KOPT-K1 (cell line): ENCODE results near the gene RBM5.

ENCODE experiments used
- H3K27ac ChIP-seq: fragments of 200-600 bp; sonication (generic); 2 replicates; pipeline ENCODE4 v1.5.1; 2016; ENCODE audit warnings: antibody characterized with exemption, mild to moderate bottlenecking, low read depth, low read length; ENCODE audit not compliant: poor library complexity, severe bottlenecking
- H3K36me3 ChIP-seq: fragments of 200-600 bp; sonication (generic); 2 replicates; pipeline ENCODE4 v1.5.1; 2017; ENCODE audit warnings: antibody characterized with exemption, mild to moderate bottlenecking, low read length, moderate library complexity; ENCODE audit not compliant: insufficient read depth
- H3K9me3 ChIP-seq: fragments of 200-600 bp; sonication (generic); 2 replicates; pipeline ENCODE4 v1.5.1; 2017; ENCODE audit warnings: antibody characterized with exemption, low read length, mild to moderate bottlenecking; ENCODE audit not compliant: insufficient read depth, poor library complexity, severe bottlenecking

Gene RBM5

DNA sequence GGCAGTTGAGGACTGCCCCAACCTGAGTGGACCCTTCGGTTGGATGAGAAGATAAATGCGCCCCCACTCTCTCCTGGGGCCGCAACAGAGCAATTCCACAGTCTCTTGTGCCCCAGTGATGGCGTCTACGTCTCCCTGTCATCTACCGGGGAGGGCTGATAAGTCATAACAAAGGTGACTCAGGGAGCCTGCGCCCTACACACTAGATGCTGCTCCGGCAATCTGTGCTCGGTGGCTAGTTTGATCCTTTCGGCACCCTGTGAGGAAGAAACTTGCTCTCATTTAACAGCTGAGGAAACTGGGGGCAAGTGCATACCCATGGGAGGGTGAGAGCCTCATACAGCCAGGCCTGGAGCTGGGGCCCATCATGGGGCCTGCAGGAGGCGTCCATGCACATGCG is 52.3 kb downstream of the RBM5 start:
- Histone ChIP-seq H3K9me3 (no peaks in the 10 kb centered on the region), H3K36me3 (no peaks in the 10 kb centered on the region), H3K27ac (no peak overlapping the region)

DNA sequence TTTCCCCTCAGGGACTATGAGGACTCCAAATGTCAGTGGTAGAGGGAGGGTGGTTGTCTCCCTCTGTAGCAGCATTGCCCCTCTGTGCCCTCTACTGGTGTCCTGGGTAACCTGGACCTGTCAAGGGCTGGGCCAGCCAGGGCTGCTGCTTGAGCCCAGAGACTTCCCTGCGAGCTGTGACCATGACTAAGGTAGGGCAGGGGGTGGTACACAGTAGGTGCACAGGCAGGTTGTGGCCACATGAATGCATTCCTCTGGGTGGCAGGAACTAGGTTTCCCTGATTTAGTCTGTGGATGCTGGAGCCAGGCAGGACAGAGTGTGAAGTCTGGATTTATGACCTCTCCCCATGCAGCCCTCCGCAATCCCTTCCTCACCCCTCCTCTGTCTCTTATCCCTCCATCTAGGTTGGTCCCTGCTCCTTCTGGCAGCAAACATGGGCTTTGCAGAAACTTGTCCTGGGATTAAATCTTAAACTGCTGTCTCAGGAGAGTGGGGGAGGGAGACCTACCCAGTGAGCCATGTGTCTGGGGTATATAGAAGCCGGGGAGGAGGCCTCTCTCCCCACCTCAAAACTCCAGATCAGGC is 57.7 kb downstream of the RBM5 start:
- Histone ChIP-seq H3K9me3 (no peaks in the 10 kb centered on the region), H3K27ac (no peak overlapping the region), H3K36me3 (no peaks in the 10 kb centered on the region)

DNA sequence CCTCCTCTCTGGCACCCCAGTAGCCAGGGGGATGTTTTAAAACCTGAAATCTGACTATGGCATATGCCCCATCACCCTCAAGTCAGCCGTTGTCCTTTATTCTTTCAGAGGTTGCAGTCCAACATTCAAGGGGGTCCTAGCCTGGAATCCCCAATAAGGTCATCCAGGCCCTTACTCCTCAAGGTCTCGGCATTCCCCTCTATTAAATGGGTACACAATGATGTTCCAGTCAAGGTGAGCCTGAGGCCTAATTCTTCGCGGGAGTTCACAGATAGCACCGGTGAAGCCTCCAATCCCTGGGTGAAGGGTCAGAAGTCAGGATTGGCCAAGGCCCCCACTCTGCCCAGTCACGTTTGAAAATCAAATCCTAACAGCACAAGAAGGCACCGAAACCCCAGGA is 58.3 kb downstream of the RBM5 start:
- Histone ChIP-seq H3K27ac (no peak overlapping the region), H3K9me3 (no peaks in the 10 kb centered on the region), H3K36me3 (no peaks in the 10 kb centered on the region)

DNA sequence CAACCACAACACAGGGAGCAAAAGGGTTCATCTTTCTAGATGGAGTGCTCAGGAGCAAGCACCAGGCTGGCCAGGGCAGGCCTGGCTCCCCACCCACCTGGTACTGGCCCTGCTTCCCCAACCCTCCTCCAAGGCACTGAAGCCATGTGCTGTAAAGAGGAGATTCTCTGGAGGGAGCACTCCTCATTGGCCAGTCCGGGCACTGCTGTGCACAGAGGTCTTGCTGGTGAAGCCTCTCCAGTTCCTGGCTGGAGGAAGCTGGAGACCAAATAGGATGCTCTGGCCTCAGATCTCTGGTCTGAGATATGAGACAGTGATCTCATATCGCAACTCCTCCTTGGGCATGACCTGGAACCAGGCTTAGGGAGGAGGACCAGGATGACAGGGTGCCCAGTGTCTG is 58.7 kb downstream of the RBM5 start:
- H3K9me3 ChIP-seq, result no peaks in the 10 kb centered on the region
- no peak overlapping the region for H3K27ac ChIP-seq
- H3K36me3 ChIP-seq, result no peaks in the 10 kb centered on the region

DNA sequence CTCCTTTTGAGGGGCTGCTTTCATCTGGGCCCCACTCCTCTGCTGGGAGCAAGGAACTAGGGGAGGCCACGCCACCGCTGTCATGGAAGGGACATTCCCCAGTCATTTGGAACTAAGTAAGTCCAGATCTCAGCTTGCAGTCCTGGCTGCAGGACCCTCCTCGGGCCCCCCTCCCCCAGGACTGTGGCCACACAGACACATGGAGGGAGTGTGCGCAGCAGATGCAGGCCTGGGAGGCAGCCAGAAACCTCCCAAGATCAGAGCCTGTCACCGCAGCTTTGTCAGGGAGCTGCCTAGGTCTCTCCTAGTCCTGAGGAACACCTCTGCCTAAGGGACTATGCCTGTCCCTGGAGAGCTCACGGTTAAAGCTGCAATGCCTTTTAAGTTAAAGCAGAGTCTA is 59.1 kb downstream of the RBM5 start:
- H3K27ac ChIP-seq, result no peak overlapping the region
- H3K36me3 ChIP-seq, result no peaks in the 10 kb centered on the region
- H3K9me3 ChIP-seq, result no peaks in the 10 kb centered on the region

DNA sequence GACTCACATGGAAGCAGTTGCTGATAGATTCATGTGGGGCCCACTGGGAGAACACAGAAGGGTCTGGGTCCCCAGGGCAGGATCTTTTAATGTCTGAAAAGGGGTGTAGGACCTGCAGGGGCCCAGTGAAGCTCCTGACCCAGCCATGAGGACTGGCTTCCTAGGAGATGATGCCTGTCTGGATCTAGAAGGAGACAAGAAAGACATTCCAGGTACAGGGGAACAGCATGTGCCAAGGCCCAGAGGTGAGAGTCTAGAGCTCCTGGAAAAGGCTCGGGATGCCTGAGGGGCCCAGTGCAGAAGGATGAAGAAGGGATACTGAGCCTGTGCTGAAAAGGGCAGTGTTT is 61.7 kb downstream of the RBM5 start:
- no peak overlapping the region for H3K27ac ChIP-seq
- no peaks in the 10 kb centered on the region for H3K36me3 ChIP-seq
- no peaks in the 10 kb centered on the region for H3K9me3 ChIP-seq

DNA sequence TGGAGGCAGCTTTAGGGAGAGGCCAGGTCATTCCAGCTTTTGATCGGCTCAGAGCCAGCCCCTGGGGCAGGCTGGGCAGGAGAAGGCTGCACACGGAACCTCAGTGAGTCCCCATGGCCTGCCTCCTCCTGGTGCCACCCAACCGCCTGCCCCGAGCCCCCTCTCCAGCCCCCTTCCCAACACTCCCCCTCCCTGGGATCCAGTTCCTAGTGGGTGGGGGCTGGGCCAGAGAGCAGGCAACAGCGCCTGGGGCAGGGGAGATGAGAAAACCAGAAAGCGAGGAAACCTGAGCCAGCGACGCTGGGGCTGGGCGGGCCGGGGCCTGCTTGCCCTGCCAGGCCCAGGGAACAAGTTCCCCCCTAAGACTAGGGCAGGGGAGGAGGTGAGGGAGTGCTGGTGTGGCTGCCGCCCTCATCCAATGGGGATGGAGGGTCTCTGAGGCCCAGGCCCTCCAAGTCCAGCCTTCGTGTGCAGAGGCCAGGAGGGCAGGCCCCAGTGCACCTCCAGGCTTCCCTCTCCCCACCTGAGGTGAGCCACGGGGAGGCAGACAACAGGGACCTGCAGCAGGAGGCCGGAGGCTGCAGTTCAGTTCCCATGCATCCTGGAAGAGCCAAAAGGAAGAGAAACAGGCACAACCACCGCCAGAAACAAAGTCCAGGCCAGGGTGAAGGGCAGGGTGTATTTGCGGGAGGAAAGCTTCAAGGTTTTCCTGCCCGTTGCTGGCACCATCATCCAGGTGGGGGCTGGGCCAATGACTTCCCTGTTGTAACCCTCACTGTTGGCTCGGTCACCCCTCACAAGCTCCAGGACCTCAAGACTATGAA is 62.4 kb downstream of the RBM5 start:
- H3K36me3 ChIP-seq, result no peaks in the 10 kb centered on the region
- no peaks in the 10 kb centered on the region for H3K9me3 ChIP-seq
- no peak overlapping the region for H3K27ac ChIP-seq

DNA sequence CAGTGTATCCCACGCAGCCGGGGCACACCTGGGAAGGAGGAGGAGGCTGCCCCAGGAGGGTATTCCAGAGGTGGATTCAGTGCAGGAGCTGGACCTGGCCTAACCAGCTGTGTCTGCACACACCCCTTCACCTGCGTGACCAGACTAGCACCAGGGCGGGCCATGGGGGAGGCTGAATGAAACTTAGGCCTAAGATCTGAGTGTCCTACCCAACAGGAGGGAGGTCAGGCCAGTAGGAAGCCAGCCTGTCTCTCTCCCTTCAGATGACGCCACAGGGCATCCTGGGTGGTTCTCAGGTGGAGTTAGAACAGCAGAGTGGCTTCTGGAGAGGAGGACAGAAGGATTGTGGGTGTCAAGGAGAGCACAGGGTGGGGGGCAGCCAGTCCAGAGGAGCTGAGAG is 63.0 kb downstream of the RBM5 start:
- Histone ChIP-seq H3K36me3 (no peaks in the 10 kb centered on the region), H3K9me3 (no peaks in the 10 kb centered on the region), H3K27ac (no peak overlapping the region)

DNA sequence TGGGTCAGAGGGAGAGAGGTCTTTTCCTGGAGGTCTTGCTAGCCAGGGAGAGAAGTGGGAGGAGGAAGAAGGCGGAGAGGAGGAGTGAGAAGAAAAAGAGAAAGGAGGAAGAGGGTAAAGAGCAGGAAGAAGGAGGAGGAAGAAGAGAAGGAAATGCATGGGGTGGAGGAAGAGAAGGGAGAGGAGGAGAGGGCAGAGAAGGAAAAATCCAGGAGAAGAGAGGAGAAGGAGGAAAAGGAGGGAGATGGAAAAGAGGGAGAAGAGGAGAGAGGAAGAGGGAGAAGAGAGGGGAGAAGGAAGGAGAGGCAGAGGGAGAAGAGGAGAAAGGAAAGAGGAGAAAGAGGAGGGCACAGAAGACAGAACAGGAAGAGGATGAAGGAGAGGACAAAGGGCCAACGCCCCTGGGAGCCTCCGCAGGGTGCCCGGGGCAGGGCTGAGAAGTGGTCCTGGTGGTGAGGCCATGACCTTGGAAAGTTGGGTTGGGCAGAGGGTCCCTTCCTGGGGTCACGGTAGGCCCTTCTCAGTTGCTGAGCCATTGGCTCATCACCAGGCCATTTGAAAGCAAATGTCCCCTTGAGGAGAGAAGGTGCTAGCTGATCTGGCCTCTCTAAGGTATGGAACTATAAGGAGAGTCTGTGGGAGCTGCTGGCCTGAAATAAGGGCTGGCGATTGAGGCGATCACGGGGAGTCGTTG is 65.2 kb downstream of the RBM5 start:
- no peaks in the 10 kb centered on the region for H3K9me3 ChIP-seq
- H3K27ac ChIP-seq, result no peak overlapping the region

DNA sequence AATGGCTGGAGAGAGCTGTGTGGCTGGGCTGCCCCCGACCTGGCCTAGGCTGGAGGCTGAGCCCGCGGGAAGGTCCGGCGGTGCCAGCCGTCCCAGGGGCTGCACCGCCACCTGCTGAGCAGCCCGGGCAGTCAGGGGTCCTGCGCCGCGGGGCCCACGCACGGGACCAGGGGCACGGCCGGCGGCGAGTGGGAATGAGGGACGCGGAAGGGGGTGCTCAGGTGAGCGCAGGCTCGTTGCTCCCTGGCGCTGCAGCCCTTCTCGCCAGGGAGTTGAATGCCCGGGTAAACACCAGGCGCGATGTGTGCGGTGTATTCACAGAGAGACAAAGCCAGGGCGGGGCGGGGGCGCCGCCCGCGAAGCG is 65.7 kb downstream of the RBM5 start:
- H3K9me3 ChIP-seq, result no peaks in the 10 kb centered on the region
- H3K27ac ChIP-seq, result no peak overlapping the region
- no peaks in the 10 kb centered on the region for H3K36me3 ChIP-seq

More for the DNA sequence above, 65.2 kb downstream of the RBM5 start:
- H3K36me3 ChIP-seq, result no peaks in the 10 kb centered on the region

DNA sequence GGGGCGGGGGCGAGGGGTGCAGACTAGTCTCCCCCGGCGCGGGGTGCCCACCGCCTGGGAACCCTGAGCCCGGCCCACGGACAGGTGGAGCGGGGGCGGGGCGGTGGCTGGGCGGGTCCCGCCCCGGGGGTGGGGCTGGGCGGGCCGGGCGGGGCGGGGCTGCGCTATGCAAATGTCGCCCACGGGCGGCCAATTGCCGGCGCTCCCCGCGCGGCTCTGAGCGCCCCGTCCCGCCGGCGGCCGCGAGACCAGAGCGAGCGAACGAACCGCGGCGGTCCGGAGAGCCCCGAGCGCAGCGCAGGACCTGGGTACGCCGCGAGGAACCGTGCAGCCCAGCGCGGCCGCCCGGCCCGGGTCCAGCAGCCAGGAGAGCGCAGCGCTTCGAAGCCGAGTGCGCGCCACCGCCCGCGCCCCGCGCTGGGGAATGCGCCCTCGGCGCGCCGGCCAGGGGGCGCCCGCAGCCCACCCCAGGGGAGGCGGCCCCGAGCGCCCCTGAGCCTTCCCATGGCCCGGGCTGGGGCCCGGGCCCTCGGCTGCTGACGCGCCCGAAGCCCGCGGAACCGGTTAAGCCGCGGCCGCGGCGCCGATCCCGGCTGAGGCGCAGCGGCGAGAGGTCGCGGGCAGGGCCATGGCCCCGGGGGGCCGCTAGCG is 66.2 kb downstream of the RBM5 start, which contains the start of gene SEMA3F:
Gene SEMA3F, plus strand, starts transcription at position 485 of the 651 bp plus-strand sequence. CDS start 4,299 bp downstream, outside the sequence.
- Histone ChIP-seq H3K36me3 (no peaks in the 10 kb centered on the region), H3K9me3 (no peaks in the 10 kb centered on the region), H3K27ac (no peak within 1 kb of the TSS)

DNA sequence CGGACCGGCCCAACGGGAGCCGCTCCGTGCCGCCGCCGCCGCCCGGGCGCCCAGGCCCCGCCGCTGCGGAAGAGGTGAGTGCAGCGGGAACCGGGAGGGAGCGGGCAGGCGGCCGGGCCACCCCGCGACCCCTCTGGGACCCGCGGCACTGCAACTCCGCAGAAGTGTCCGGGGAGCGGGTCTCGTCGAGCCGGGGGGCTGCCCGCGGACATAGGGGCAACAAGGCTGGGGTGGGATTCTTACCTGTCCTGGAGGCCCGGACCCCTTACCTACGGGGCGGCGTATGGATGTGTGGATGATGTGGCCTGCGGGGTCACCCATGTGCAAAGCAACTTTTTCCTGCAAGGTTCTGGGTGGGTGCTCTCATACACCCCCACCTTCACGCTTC is 66.8 kb downstream of the RBM5 start:
- Histone ChIP-seq H3K9me3 (no peaks in the 10 kb centered on the region), H3K27ac (no peak overlapping the region), H3K36me3 (no peaks in the 10 kb centered on the region)

DNA sequence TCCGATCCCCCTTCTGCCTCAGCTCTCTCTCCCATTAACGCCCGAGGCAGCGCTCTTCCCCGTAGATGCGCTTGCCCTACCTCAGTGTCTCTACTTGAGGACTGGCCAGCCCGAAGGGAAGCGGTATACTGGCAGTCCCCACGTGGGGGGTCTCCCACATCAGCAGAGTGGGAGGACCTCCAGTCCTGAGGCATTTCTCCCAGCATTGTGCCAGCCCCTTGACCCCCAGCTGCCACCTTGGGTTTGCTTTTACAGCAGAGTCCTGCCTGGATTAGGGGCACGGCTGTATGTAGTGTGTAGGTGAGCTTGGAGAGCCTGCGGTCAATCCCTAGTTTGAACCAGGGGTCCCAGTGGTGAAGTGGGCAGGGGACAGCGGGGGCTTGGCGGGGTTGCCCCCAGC is 67.2 kb downstream of the RBM5 start:
- H3K36me3 ChIP-seq, result no peaks in the 10 kb centered on the region
- H3K9me3 ChIP-seq, result no peaks in the 10 kb centered on the region
- H3K27ac ChIP-seq, result no peak overlapping the region

DNA sequence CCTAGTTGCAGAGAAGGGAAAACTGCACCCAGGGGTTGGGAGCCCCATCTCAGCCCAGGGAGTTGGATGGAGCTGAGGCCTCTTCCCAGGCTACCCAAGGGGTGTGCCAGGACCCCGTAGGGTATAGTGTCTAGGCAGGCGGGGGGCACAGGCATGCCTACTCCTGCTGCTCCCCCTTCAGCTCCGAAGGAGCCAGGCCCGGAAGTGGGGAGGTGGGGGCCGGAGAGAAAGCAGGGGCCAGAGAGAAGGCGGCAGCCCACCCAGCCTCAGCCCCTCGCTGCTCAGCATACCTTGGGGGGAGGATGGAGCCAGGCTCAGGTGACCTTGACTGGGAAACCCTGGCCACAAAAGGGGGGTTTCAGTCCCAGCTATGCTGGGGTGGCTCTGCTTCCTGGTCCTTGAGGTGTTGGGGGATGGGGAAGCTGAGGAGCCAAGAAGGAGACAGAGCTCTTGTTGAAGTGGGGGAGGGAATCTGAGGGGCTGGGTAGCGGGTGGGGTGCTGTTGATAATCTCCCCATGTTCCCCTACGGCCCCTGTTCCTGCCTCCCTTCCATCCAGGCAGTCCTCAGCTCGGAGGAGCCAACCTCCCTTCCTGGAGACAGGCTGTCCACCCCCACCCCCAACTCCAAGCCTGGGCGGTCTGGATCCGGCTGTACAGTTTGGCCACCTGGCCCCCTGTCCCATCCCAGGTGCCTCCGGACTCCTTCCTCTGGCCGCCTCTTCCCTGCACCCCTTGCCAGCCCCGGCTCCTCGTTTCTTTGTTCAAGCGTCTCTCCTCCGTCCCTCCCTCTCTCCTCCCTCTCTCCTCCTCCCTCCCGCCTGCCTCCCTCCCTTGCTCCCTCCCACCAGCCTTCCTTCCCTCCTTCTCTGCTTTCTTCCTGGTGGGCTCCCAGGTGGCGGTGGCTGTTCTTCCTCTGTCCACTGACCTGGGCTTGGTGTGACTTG is 68.1 kb downstream of the RBM5 start:
- no peaks in the 10 kb centered on the region for H3K9me3 ChIP-seq
- no peaks in the 10 kb centered on the region for H3K36me3 ChIP-seq
- H3K27ac ChIP-seq, result no peak overlapping the region
